Thyroid gland (tissue), 4 donors: ENCODE results near the gene SULT2B1.

ENCODE experiments used
- CTCF ChIP-seq, 6 experiments: fragments of 200-600 bp in 3 of 6; fragments of 450-650 bp in 3 of 6; sonication (generic) in 3 of 6; IDR thresholded peaks; one replicate each; pipeline ENCODE4 v1.5.1; 2016 to 2019; ENCODE audit warnings: antibody characterized with exemption in 6 of 6, mild to moderate bottlenecking in 2 of 6, inconsistent platforms in 1 of 6, moderate library complexity in 1 of 6
- POLR2A ChIP-seq, 2 donors: fragments of 450-650 bp; IDR thresholded peaks; one replicate each; pipeline ENCODE4 v1.6.1; 2017; ENCODE audit warnings: antibody characterized with exemption in 2 of 2, mild to moderate bottlenecking in 2 of 2, moderate library complexity in 1 of 2

GRCh38 chr19:48508729-48509411 lies 43.1 kb upstream of the SULT2B1 start:
- no peak for TF ChIP-seq CTCF (IDR thresholded peaks at IDR 0.05)
- no peak for TF ChIP-seq POLR2A (IDR thresholded peaks at IDR 0.05)
